Cerebellar cortex (tissue), 1 donor: Measurements from ENCODE around the gene SYNGAP1.
"Not testable (repeated sequence)": the region's sequence is repeated elsewhere in the genome, so short reads cannot be mapped to it uniquely, and the experiment has no call there.

Experiments used
- DNase-seq: peaks from one replicate; pipeline ENCODE4 v3.0.0-alpha.2; 2015; ENCODE audit warnings: low spot score

The SYNGAP1 gene

GRCh38 chr6:33469661-33470060 is 49.8 kb downstream of the SYNGAP1 start:
- no peak for DNase-seq

GRCh38 chr6:33477864-33478263 is 58.0 kb downstream of the SYNGAP1 start:
- no peak for DNase-seq

DNA sequence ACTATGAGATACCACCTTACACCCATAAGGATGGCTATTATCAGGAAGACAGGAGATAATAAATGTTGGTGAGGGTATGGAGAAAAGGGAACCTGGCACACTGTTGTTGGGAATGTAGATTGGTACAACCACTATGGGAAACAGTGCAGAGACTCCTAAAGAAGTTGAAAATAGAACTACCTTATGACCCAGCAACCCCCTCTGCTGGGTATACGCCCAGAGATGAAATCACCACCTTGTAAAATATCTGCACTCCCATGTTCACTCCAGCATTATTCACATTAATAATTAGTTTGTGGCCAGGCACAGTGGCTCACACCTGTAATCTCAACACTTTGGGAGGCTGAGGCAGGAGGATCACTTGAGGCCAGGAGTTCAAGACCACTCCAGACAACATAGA is 61.3 kb downstream of the SYNGAP1 start:
- DNase-seq = no peak

- not testable (repeated sequence) for DNase-seq
These were observed 62.8 kb downstream of the SYNGAP1 start for GRCh38 chr6:33482620-33483019.

- DNase-seq = no peak
These were observed 63.8 kb downstream of the SYNGAP1 start for GRCh38 chr6:33483678-33484077.

DNA sequence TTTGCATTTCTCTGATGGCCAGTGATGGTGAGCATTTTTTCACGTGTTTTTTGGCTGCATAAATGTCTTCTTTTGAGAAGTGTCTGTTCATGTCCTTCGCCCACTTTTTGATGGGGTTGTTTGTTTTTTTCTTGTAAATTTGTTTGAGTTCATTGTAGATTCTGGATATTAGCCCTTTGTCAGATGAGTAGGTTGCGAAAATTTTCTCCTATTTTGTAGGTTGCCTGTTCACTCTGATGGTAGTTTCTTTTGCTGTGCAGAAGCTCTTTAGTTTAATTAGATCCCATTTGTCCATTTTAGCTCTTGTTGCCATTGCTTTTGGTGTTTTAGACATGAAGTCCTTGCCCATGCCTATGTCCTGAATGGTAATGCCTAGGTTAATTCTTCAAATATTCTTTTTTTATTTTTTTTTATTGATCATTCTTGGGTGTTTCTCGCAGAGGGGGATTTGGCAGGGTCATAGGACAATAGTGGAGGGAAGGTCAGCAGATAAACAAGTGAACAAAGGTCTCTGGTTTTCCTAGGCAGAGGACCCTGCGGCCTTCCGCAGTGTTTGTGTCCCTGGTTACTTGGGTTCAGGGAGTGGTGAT is 64.9 kb downstream of the SYNGAP1 start:
- not testable (repeated sequence) for DNase-seq

GRCh38 chr6:33485680-33486079 is 65.8 kb downstream of the SYNGAP1 start:
- not testable (repeated sequence) for DNase-seq

GRCh38 chr6:33488339-33488738 is 68.5 kb downstream of the SYNGAP1 start:
- DNase-seq = no peak

DNA sequence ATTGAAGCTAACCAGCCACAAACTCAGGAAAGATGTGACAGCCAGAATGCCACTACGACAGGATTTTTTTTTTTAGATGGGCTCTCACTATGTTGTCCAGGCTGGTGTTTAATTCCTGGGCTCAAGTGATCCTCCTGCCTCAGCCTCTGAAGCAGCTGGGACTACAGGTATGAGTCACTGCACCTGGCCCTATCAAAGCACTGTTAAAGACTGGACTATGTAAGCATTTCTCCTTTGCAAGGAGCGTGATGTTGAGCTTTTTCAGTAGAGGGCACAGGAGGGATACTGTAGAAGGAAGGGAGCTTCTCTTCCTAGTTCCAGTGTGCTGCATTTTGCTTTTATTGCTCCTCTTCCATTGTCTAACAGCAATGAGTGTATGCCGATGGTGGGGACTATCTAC is 70.3 kb downstream of the SYNGAP1 start:
- peak; percentile 43 for DNase-seq

DNA sequence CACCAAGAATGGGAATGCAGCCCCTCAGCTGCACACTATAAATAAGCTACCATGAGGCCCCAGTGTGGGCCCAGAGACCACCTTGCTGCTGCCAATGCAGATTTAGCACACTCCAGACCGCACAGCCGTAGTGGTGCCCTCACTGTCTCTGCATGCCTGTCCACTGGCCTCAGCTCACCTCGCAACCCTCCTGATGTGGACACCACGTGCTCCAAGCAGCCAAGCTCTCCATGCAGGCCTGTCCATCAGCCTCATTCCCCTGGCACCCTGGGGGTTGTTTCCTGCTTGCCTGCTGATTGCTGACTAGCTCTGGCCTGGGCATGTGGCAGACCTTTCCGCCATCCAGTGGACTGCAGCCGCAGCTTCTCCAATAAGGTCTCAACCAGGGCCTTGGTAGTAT is 70.8 kb downstream of the SYNGAP1 start:
- peak; percentile 18 for DNase-seq

DNA sequence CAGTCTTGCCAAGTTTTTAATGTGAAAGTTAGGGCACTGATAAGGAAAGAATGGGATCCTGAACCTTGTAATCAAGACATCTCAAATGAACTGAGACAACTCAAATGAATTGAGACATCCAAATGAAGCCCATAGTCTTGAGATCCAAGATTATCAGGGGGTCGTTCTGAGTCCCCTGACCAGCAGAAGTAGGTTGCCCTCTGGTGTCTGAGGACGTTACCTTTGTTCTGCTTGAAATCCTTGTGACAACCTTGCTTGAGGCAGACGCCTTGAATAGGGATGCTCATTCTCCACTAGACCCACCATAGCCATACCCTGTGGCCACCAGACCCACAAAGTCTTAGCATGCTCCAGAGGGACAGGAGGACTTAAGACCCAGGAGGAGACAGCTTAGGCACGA is 72.2 kb downstream of the SYNGAP1 start:
- DNase-seq = peak; percentile 42

GRCh38 chr6:33497157-33497556 is 77.3 kb downstream of the SYNGAP1 start:
- no peak for DNase-seq

DNA sequence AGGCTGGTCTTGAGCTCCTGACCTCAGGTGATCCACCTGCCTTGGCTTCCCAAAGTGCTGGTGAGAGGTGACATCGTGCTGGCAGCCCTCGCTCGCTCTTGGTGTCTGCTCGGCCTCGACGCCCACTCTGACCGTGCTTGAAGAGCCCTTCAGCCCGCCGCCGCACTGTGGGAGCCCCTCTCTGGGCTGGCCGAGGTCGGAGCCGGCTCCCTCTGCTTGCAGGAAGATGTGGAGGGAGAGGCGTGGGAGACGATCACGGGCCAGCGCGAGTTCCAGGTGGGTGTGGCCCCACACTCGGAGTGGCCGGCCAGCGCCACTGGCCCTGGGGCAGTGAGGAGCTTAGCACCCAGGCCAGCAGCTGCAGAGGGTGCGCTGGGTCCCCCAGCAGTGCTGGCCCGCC is 82.6 kb downstream of the SYNGAP1 start:
- no peak for DNase-seq

DNA sequence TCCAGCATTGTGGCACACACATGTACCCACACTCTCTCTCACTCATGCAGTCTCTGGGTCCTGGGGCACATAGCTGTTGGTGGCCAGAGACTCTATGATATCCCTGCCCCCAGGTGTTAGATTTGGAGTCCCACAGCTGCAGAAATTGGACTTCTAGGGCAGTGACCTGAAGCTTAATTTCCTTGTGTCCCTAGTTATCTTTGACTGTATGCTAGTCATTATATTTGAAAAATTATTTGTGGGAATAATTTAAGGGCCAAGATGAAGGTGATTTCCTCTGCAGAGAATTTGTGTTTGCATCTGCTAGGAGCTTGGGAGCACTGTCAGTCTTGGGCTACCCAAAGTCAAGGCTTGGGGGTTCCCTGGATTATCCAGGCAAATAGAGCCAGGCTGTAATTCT is 84.6 kb downstream of the SYNGAP1 start:
- DNase-seq = no peak
